NCI-H226 (cell line): ENCODE measurements around the gene FBXL19.
"Not testable (repeated sequence)": the region's sequence is repeated elsewhere in the genome, so short reads cannot be mapped to it uniquely, and the experiment has no call there.

Experiments
- DNase-seq: peaks from one replicate; pipeline ENCODE4 v3.0.0-alpha.2; 2015

The FBXL19 gene

GRCh38 chr16:30922960-30923535 lies 324 bp upstream of the FBXL19 start:
- DNase-seq, result peak; percentile 99

- no peak for DNase-seq
These were observed 922 bp downstream of the FBXL19 start for GRCh38 chr16:30924076-30924912.

GRCh38 chr16:30924913-30925631 lies 1.7 kb downstream of the FBXL19 start:
- no peak for DNase-seq

GRCh38 chr16:30925632-30925987 lies 2.2 kb downstream of the FBXL19 start:
- no peak for DNase-seq

GRCh38 chr16:30925995-30926811 lies 2.8 kb downstream of the FBXL19 start:
- no peak for DNase-seq

GRCh38 chr16:30926937-30927788 lies 3.8 kb downstream of the FBXL19 start:
- DNase-seq, result no peak

GRCh38 chr16:30927789-30928378 lies 4.5 kb downstream of the FBXL19 start:
- DNase-seq, result no peak

- DNase-seq, result no peak
These were observed 5.0 kb downstream of the FBXL19 start for GRCh38 chr16:30928390-30928789.

GRCh38 chr16:30929167-30929566 lies 5.8 kb downstream of the FBXL19 start:
- no peak for DNase-seq

- DNase-seq, result no peak
These were observed 6.8 kb downstream of the FBXL19 start for GRCh38 chr16:30930160-30930571.

GRCh38 chr16:30931068-30931650 lies 7.8 kb downstream of the FBXL19 start:
- DNase-seq, result no peak

GRCh38 chr16:30934827-30935557 lies 11.6 kb downstream of the FBXL19 start:
- no peak for DNase-seq

- no peak for DNase-seq
These were observed 14.3 kb downstream of the FBXL19 start for GRCh38 chr16:30937692-30938091.

GRCh38 chr16:30939571-30939970 lies 16.2 kb downstream of the FBXL19 start:
- DNase-seq, result not testable (repeated sequence)

GRCh38 chr16:30941600-30942425 lies 18.4 kb downstream of the FBXL19 start:
- DNase-seq, result peak; percentile 50

GRCh38 chr16:30942426-30942806 lies 19.0 kb downstream of the FBXL19 start:
- no peak for DNase-seq

- no peak for DNase-seq
These were observed 21.0 kb downstream of the FBXL19 start for GRCh38 chr16:30944352-30944751.

- DNase-seq, result no peak
These were observed 23.5 kb downstream of the FBXL19 start for GRCh38 chr16:30946671-30947540.

GRCh38 chr16:30947541-30947858 lies 24.1 kb downstream of the FBXL19 start:
- no peak for DNase-seq
